IMR-90 (cell line): ENCODE measurements around the gene MSH2. TPM values are rescaled to one million over a fixed set of nuclear protein-coding genes. Genes with fewer than 3 reads are reported as not detected.

Source experiments
- ATAC-seq: fragments of 200-7000 bp; cut with Tn5 transposase; 2 replicates; pipeline ENCODE4 v1.9.1; 2020; ENCODE audit warnings: low read depth, mild to moderate bottlenecking, moderate library complexity
- BruUV-seq: library from RNA; stranded (reverse); fragments of 400-500 nt; replicated peaks from 2 replicates; lab custom pipeline; 2021; lab: Mats Ljungman, UMichigan
- CTCF ChIA-PET: fragments of 300-600 bp; formaldehyde crosslinking; extraction: SDS; loops from one replicate; lab custom pipeline; 2021; ENCODE audit warnings: antibody characterized with exemption; lab: Yijun Ruan, JAX
- POLR2A ChIA-PET: fragments of 300-600 bp; sonication (Branson Sonifier 250); formaldehyde crosslinking; loops from one replicate; lab custom pipeline; 2022; ENCODE audit warnings: antibody characterized with exemption; ENCODE audit not compliant: unreplicated experiment; lab: Charles Lee
- DNase-seq: peaks from one replicate; pipeline ENCODE4 v3.0.0; 2013
- H2AFZ ChIP-seq: replicated peaks from 2 replicates; pipeline ENCODE3; 2013; ENCODE audit warnings: low read length, mild to moderate bottlenecking; ENCODE audit not compliant: poor library complexity
- H2AK5ac ChIP-seq: 2 replicates; pipeline ENCODE4 v1.6.1; 2013; ENCODE audit warnings: low read depth, low read length, inconsistent platforms
- H2AK9ac ChIP-seq: replicated peaks from 2 replicates; pipeline ENCODE3; 2013; ENCODE audit warnings: mild to moderate bottlenecking, low read depth, low read length, moderate library complexity; ENCODE audit not compliant: poor library complexity
- H2BK120ac ChIP-seq: 2 replicates; pipeline ENCODE4 v1.6.1; 2013; ENCODE audit warnings: low read depth, low read length, inconsistent platforms
- H2BK15ac ChIP-seq: 3 replicates; pipeline ENCODE4 v1.6.1; 2013; ENCODE audit warnings: low read depth, low read length, inconsistent platforms
- H2BK20ac ChIP-seq: 2 replicates; pipeline ENCODE4 v1.6.1; 2013; ENCODE audit warnings: low read depth, mild to moderate bottlenecking, inconsistent platforms, low read length, moderate library complexity
- H2BK5ac ChIP-seq: 2 replicates; pipeline ENCODE4 v1.6.1; 2013; ENCODE audit warnings: mild to moderate bottlenecking, low read depth, low read length, inconsistent platforms; ENCODE audit not compliant: poor library complexity, severe bottlenecking
- H3K14ac ChIP-seq: replicated peaks from 2 replicates; pipeline ENCODE4 v1.6.1; 2013; ENCODE audit warnings: low read depth, low read length, inconsistent platforms
- H3K18ac ChIP-seq: 2 replicates; pipeline ENCODE4 v1.6.1; 2013; ENCODE audit warnings: low read depth, low read length, control low read depth
- H3K23ac ChIP-seq: 2 replicates; pipeline ENCODE4 v1.6.1; 2013; ENCODE audit warnings: low read depth, low read length, inconsistent platforms
- H3K27ac ChIP-seq: 2 replicates; pipeline ENCODE4 v1.5.1; 2013; ENCODE audit warnings: mild to moderate bottlenecking, control low read depth, low read length; ENCODE audit not compliant: insufficient read depth
- H3K27me3 ChIP-seq: 2 replicates; pipeline ENCODE4 v1.6.1; 2013; ENCODE audit warnings: low read length; ENCODE audit not compliant: control insufficient read depth, insufficient read depth
- H3K36me3 ChIP-seq: 2 replicates; pipeline ENCODE4 v1.6.1; 2013; ENCODE audit warnings: low read length, mixed read lengths; ENCODE audit not compliant: control insufficient read depth, insufficient read depth
- H3K4ac ChIP-seq: 2 replicates; pipeline ENCODE4 v1.6.1; 2013; ENCODE audit warnings: low read depth, low read length, inconsistent platforms
- H3K4me1 ChIP-seq: 2 replicates; pipeline ENCODE4 v1.6.1; 2013; ENCODE audit warnings: low read length, mixed read lengths; ENCODE audit not compliant: control insufficient read depth, insufficient read depth
- H3K4me2 ChIP-seq: 2 replicates; pipeline ENCODE4 v1.6.1; 2013; ENCODE audit warnings: low read depth, mild to moderate bottlenecking, control low read depth, low read length, moderate library complexity
- H3K4me3 ChIP-seq: 2 replicates; pipeline ENCODE4 v1.5.1; 2013; ENCODE audit warnings: low read depth, mild to moderate bottlenecking, control low read depth, low read length, moderate library complexity; ENCODE audit not compliant: insufficient read depth
- H3K56ac ChIP-seq: 2 replicates; pipeline ENCODE4 v1.6.1; 2013; ENCODE audit warnings: low read length, inconsistent platforms; ENCODE audit not compliant: insufficient read depth; ENCODE audit errors: extremely low read depth
- H3K79me1 ChIP-seq, 2 experiments: 2 replicates each; pipeline ENCODE4 v1.6.1; 2013; ENCODE audit warnings: low read length in 2 of 2, inconsistent platforms in 1 of 2, low read depth in 1 of 2
- H3K9ac ChIP-seq: 2 replicates; pipeline ENCODE4 v1.6.1; 2013; ENCODE audit warnings: low read depth, low read length, control low read depth
- H3K9me1 ChIP-seq: 2 replicates; pipeline ENCODE4 v1.6.1; 2013; ENCODE audit warnings: low read length, inconsistent platforms; ENCODE audit not compliant: insufficient read depth
- H3K9me3 ChIP-seq: 2 replicates; pipeline ENCODE4 v1.6.1; 2013; ENCODE audit warnings: low read length; ENCODE audit not compliant: control insufficient read depth, insufficient read depth
- H4K20me1 ChIP-seq: 2 replicates; pipeline ENCODE4 v1.6.1; 2013; ENCODE audit warnings: low read length, inconsistent platforms; ENCODE audit not compliant: insufficient read depth
- H4K5ac ChIP-seq: 2 replicates; pipeline ENCODE4 v1.6.1; 2013; ENCODE audit warnings: mild to moderate bottlenecking, low read depth, low read length, control low read depth
- H4K8ac ChIP-seq, 2 experiments: 2 replicates each; pipeline ENCODE4 v1.6.1; 2013; ENCODE audit warnings: low read depth in 2 of 2, low read length in 2 of 2, control low read depth in 1 of 2, inconsistent platforms in 1 of 2
- H4K91ac ChIP-seq: 2 replicates; pipeline ENCODE4 v1.6.1; 2013; ENCODE audit warnings: low read depth, low read length, inconsistent platforms; ENCODE audit not compliant: insufficient read depth
- BHLHE40 ChIP-seq: fragments of 150-350 bp; IDR thresholded peaks from 2 replicates; pipeline ENCODE4 v1.6.1; 2016; ENCODE audit warnings: mild to moderate bottlenecking, low read depth, low read length
- CEBPB ChIP-seq: IDR thresholded peaks from 2 replicates; pipeline ENCODE4 v1.6.1; 2012; ENCODE audit warnings: low read depth, low read length, improper control_type of control experiment
- CHD1 ChIP-seq: IDR thresholded peaks from 2 replicates; pipeline ENCODE4 v1.6.1; 2012; ENCODE audit warnings: low read depth, low read length, improper control_type of control experiment
- CTCF ChIP-seq: conservative IDR thresholded peaks from 2 replicates; pipeline ENCODE4 v1.5.1; 2012; ENCODE audit warnings: mild to moderate bottlenecking, low read depth, low read length, improper control_type of control experiment
- ELK1 ChIP-seq: fragments of 150-350 bp; IDR thresholded peaks from 2 replicates; pipeline ENCODE4 v1.6.1; 2016; ENCODE audit warnings: low read depth, mild to moderate bottlenecking, low read length, moderate library complexity, borderline replicate concordance
- FOS ChIP-seq: fragments of 150-350 bp; IDR thresholded peaks from 2 replicates; pipeline ENCODE4 v1.6.1; 2016; ENCODE audit warnings: low read depth, low read length
- MAFK ChIP-seq: IDR thresholded peaks from 2 replicates; pipeline ENCODE4 v1.6.1; 2012; ENCODE audit warnings: low read depth, low read length, improper control_type of control experiment
- MAZ ChIP-seq: IDR thresholded peaks from 2 replicates; pipeline ENCODE4 v1.6.1; 2012; ENCODE audit warnings: low read depth, mild to moderate bottlenecking, low read length, improper control_type of control experiment, moderate library complexity, borderline replicate concordance
- MXI1 ChIP-seq: IDR thresholded peaks from 2 replicates; pipeline ENCODE4 v1.6.1; 2012; ENCODE audit warnings: low read depth, mild to moderate bottlenecking, low read length, moderate library complexity, borderline replicate concordance
- NFE2L2 ChIP-seq: fragments of 150-350 bp; IDR thresholded peaks from 2 replicates; pipeline ENCODE4 v1.6.1; 2016; ENCODE audit warnings: low read depth, mild to moderate bottlenecking, low read length
- POLR2A ChIP-seq: IDR thresholded peaks from 2 replicates; pipeline ENCODE4 v1.6.1; 2012; ENCODE audit warnings: mild to moderate bottlenecking, low read depth, low read length
- RAD21 ChIP-seq: IDR thresholded peaks from 2 replicates; pipeline ENCODE4 v1.6.1; 2012; ENCODE audit warnings: low read length, improper control_type of control experiment
- RCOR1 ChIP-seq: IDR thresholded peaks from 2 replicates; pipeline ENCODE4 v1.6.1; 2012; ENCODE audit warnings: mild to moderate bottlenecking, low read length, improper control_type of control experiment; ENCODE audit not compliant: insufficient replicate concordance
- RFX5 ChIP-seq: IDR thresholded peaks from 2 replicates; pipeline ENCODE4 v1.8.0; 2012; ENCODE audit warnings: low read depth, mild to moderate bottlenecking, low read length, moderate library complexity
- SMC3 ChIP-seq: fragments of 150-350 bp; IDR thresholded peaks from 2 replicates; pipeline ENCODE4 v1.6.1; 2016; ENCODE audit warnings: low read depth, mild to moderate bottlenecking, antibody characterized with exemption, low read length, moderate library complexity
- USF2 ChIP-seq: fragments of 150-350 bp; IDR thresholded peaks from 2 replicates; pipeline ENCODE4 v1.6.1; 2017; ENCODE audit warnings: mild to moderate bottlenecking, antibody characterized with exemption, low read length, low read depth
- WGBS, 2 experiments: methylation state at CpG; one replicate each; pipeline versions ENCODE4 v1.1.5 to v1.1.7; 2013; ENCODE audit warnings: missing lambda C conversion rate in 2 of 2; ENCODE audit not compliant: insufficient read length in 1 of 2; ENCODE audit errors: extremely low coverage in 2 of 2; 5-methylcytosine and 5-hydroxymethylcytosine counted together
- dilution Hi-C: fragments of 300-500 bp; cut with HindIII; formaldehyde crosslinking; loops from one replicate; pipeline ENCODE4 v1.14.3; 2018; ENCODE audit warnings: low sequenced_read_pairs; ENCODE audit not compliant: unreplicated experiment
- in situ Hi-C: fragments of 300-500 bp; cut with MboI; formaldehyde crosslinking; loops from 3 replicates; pipeline ENCODE4 v1.14.3; 2019; ENCODE audit warnings: low sequenced_read_pairs, inconsistent platforms, mixed read lengths
- intact Hi-C: fragments of 100-400 bp; cut with micrococcal nuclease; formaldehyde crosslinking; loops from 2 replicates; pipeline ENCODE4 v1.10.0; 2022
- polyA plus RNA-seq, 3 experiments: library from polyadenylated mRNA; depleted of rRNA; stranded (reverse); fragments of >200 nt; gene quantifications; 2 replicates each; pipeline ENCODE4 v1.2.3, GENCODE V29; 2012; ENCODE audit warnings: low replicate concordance in 1 of 3
- total RNA-seq: library from RNA; depleted of rRNA; stranded (reverse); fragments of >200 nt; gene quantifications from 2 replicates; pipeline ENCODE4 v1.2.3, GENCODE V29; 2012

MSH2 gene
- total and polyA plus RNA-seq, 2 of the 4 experiments (the other 2 are of a cell fraction), result 13.8 to 22.6 TPM

- ATAC-seq, result no peak
Observed at GRCh38 chr2:47484396-47484795, 81.4 kb downstream of the MSH2 start.

More at GRCh38 chr2:47484396-47484795, 81.4 kb downstream of the MSH2 start:
- BruUV-seq, result no TSS peak
- H3K4me2 ChIP-seq, result no peak overlapping the region
- H2AK9ac ChIP-seq, result no peak overlapping the region
- H3K23ac ChIP-seq, result no peak overlapping the region
- no peak for DNase-seq
- H4K5ac ChIP-seq, result no peak overlapping the region
- ChIA-PET POLR2A (no interaction called here), CTCF (no interaction called here)
- no peak overlapping the region for H3K27ac ChIP-seq
- H3K18ac ChIP-seq, result no peak overlapping the region
- no peaks in the 10 kb centered on the region for H4K20me1 ChIP-seq
- H2BK120ac ChIP-seq, result no peak overlapping the region
- no peak overlapping the region for H3K9ac ChIP-seq
- TF ChIP-seq FOS (no peak), POLR2A (no peak), USF2 (no peak), CTCF (no peak), SMC3 (no peak), MXI1 (no peak), MAFK (no peak), BHLHE40 (no peak), ELK1 (no peak), NFE2L2 (no peak), CHD1 (no peak), CEBPB (no peak), RAD21 (no peak), RCOR1 (no peak), RFX5 (no peak), MAZ (no peak)
- H4K91ac ChIP-seq, result no peak overlapping the region
- H3K56ac ChIP-seq, result no peak overlapping the region
- H3K4me1 ChIP-seq, result peaks cover 12% of the 10 kb centered on the region
- no peaks in the 10 kb centered on the region for H3K27me3 ChIP-seq
- no peak overlapping the region for H2BK5ac ChIP-seq
- no peak overlapping the region for H3K4me3 ChIP-seq
- peaks cover 4% of the 10 kb centered on the region for H3K9me1 ChIP-seq
- dilution Hi-C loops (no loop called here), intact Hi-C loops (no loop called here), in situ Hi-C loops (no loop called here)
- H2BK20ac ChIP-seq, result no peak overlapping the region
- H3K14ac ChIP-seq, result no peak overlapping the region
- no peaks in the 10 kb centered on the region for H3K79me1 ChIP-seq
- no CpG with 5 or more reads among the region's 5 CpGs for WGBS, 2 experiments
- no peak overlapping the region for H4K8ac ChIP-seq
- H3K4ac ChIP-seq, result no peak overlapping the region
- H2BK15ac ChIP-seq, result no peak overlapping the region
- H2AK5ac ChIP-seq, result no peak overlapping the region
- no peaks in the 10 kb centered on the region for H3K9me3 ChIP-seq
- no peak overlapping the region for H2AFZ ChIP-seq
- H3K36me3 ChIP-seq, result no peaks in the 10 kb centered on the region
